Thyroid gland (tissue), 4 donors: Measurements from ENCODE around the gene RUNX2. TPM values are rescaled to one million over a fixed set of nuclear protein-coding genes. Genes with fewer than 3 reads are reported as not detected.

Source experiments
- DNase-seq, 2 donors: peaks; one replicate each; pipeline ENCODE4 v3.0.0-alpha.2; 2019
- H3K27ac ChIP-seq, 3 donors: fragments of 200-600 bp; sonication (generic); 1 replicate in 2 of 3; 2 replicates in 1 of 3; pipeline ENCODE4 v1.5.1; 2016 to 2019; ENCODE audit warnings: mild to moderate bottlenecking in 1 of 3, moderate library complexity in 1 of 3
- H3K27me3 ChIP-seq: fragments of 200-600 bp; sonication (generic); one replicate; pipeline ENCODE4 v1.5.1; 2019
- H3K36me3 ChIP-seq, 2 donors: fragments of 200-600 bp; sonication (generic); one replicate each; pipeline ENCODE4 v1.5.1; 2016 to 2019
- H3K4me1 ChIP-seq, 2 donors: fragments of 200-600 bp; sonication (generic); one replicate each; pipeline ENCODE4 v1.5.1; 2017 to 2019
- H3K4me3 ChIP-seq, 3 donors: fragments of 200-600 bp; sonication (generic); replicated peaks in 1 of 3; 1 replicate in 2 of 3; 2 replicates in 1 of 3; pipeline ENCODE4 v1.5.1; 2016; ENCODE audit warnings: mild to moderate bottlenecking in 1 of 3
- H3K9me3 ChIP-seq: fragments of 200-600 bp; sonication (generic); one replicate; pipeline ENCODE4 v1.5.1; 2017
- POLR2A ChIP-seq, 2 donors: fragments of 450-650 bp; IDR thresholded peaks; one replicate each; pipeline ENCODE4 v1.6.1; 2017; ENCODE audit warnings: antibody characterized with exemption in 2 of 2, mild to moderate bottlenecking in 2 of 2, moderate library complexity in 1 of 2
- whole genome bisulfite sequencing, 2 donors: methylation state at CpG; one replicate each; pipeline ENCODE4 v1.1.5; 2017; 5-methylcytosine and 5-hydroxymethylcytosine counted together
- intact Hi-C: fragments of 100-400 bp; cut with DNase I; formaldehyde crosslinking; loops from one replicate; pipeline ENCODE4 v1.15.1; 2023
- total RNA-seq, 4 donors: library from RNA; depleted of rRNA; stranded (reverse); fragments of >200 nt; gene quantifications; one replicate each; pipeline ENCODE4 v1.2.3, GENCODE V29; 2016
- TF ChIP-seq, protein P1 (sequence below), 6 experiments: fragments of 200-600 bp in 3 of 6; fragments of 450-650 bp in 3 of 6; sonication (generic) in 3 of 6; IDR thresholded peaks; one replicate each; pipeline ENCODE4 v1.5.1; 2016 to 2019; ENCODE audit warnings: antibody characterized with exemption in 6 of 6, mild to moderate bottlenecking in 2 of 6, inconsistent platforms in 1 of 6, moderate library complexity in 1 of 6

The RUNX2 gene
- total RNA-seq, 4 donors from 2014 or later = 1.6 to 4.2 (median 2.7) TPM

DNA sequence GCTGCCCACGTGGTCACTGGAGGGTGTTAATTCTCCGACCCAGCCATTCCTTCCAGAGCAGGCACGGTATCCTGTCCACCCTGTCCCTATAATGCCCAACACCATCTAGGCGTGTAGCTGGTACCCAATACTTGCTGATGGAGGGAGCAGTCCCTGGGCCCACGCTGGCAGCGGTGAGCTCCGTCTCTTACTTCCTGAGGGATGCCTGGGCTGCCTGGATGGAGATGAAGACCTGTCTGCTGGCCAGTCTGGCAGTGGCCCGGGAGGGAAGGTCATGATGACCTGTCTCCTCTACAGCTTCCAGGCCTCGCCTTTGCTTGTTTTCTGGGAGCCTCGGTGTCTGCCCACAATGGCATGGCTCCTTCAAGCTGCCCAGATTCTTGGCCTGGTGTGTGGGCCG, 347.5 kb downstream of the RUNX2 start:
- peaks cover 0 to 7% of the 10 kb centered on the region in 2 donors for H3K4me1 ChIP-seq
- TF ChIP-seq, protein P1, sequence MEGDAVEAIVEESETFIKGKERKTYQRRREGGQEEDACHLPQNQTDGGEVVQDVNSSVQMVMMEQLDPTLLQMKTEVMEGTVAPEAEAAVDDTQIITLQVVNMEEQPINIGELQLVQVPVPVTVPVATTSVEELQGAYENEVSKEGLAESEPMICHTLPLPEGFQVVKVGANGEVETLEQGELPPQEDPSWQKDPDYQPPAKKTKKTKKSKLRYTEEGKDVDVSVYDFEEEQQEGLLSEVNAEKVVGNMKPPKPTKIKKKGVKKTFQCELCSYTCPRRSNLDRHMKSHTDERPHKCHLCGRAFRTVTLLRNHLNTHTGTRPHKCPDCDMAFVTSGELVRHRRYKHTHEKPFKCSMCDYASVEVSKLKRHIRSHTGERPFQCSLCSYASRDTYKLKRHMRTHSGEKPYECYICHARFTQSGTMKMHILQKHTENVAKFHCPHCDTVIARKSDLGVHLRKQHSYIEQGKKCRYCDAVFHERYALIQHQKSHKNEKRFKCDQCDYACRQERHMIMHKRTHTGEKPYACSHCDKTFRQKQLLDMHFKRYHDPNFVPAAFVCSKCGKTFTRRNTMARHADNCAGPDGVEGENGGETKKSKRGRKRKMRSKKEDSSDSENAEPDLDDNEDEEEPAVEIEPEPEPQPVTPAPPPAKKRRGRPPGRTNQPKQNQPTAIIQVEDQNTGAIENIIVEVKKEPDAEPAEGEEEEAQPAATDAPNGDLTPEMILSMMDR (IDR thresholded peaks at IDR 0.05) = no peak
- no peak for TF ChIP-seq POLR2A (IDR thresholded peaks at IDR 0.05)
- no peak for DNase-seq

DNA sequence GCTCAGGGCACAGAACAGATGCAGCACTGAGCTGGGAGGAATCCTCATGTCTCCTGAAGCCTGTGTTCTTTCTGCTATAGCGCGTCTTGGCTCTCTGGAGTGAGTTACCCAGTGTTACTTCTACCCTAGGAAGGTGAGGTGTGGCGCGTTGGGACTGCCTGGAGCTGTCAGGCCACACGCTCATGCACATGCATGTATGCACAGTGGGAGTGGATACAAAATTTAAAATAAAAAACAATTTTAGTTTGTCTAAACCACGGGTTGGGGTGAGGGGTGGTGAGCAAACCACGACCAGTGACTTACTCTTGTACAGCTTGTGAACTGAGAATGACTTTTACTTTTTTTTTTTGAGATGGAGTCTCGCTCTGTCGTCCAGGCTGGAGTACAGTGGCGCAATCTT, 348.2 kb downstream of the RUNX2 start:
- intact Hi-C loops = no loop called here
- TF ChIP-seq, protein P1 (IDR thresholded peaks at IDR 0.05) = no peak
- TF ChIP-seq POLR2A (IDR thresholded peaks at IDR 0.05) = no peak
- no peak overlapping the region for H3K27ac ChIP-seq

More for the DNA sequence above, 347.5 kb downstream of the RUNX2 start:
- whole genome bisulfite sequencing, 2 donors = 93 to 98% methylated on average over 6 to 9 of the region's 11 CpGs
- no peak overlapping the region for H3K27ac ChIP-seq
- no peaks in the 10 kb centered on the region for H3K36me3 ChIP-seq
- peaks cover 4% of the 10 kb centered on the region for H3K27me3 ChIP-seq
- no peak overlapping the region for H3K4me3 ChIP-seq
- no peaks in the 10 kb centered on the region for H3K9me3 ChIP-seq
- intact Hi-C loops = no loop called here

DNA sequence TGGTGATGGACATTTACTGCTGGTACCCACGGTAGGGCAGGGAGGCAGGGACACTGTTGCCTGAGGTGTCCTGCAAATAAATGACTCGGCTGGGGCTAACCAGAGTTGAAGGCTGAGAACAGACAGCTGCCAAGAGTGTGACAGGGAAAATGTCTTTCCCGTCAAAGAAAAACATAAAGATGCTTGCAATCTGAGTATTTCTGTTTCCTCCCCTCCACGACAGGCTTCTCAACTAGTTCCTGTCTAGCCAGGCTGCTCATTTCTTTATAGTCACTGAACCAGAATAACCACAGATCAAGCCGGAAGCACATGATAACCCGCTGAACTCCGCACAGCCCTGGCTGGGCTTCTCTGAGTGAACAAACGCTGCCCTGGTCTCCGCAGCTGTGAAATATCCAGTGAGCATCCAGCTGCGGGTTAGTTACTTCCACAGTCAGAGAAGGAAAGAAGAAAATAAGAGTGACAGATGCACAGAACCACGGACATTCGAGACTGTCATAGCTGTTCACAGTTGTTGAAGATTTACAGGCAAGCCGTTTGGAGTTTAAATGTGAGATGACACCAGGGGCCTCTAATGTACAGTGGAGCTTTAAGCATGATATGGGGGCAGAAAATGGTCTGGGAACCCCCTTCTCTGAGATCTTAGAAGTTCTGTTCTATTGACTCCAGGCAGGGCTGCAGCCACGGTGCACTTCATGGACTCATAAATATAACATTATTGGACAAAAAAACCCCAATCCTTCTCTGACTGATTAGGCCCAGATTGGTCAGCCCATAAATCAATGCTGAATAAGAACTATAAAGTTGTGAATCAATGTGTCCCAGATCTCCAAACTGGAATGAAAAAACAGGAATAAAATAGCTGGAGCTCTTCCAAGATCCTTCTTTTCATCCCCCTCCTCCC, 349.5 kb downstream of the RUNX2 start:
- WGBS, 2 donors = 36 to 44% methylated on average over 14 of the region's 14 CpGs
- no peak for DNase-seq
- Histone ChIP-seq H3K27ac (no peak overlapping the region), H3K27me3 (peaks cover 4% of the 10 kb centered on the region), H3K4me3 (no peak overlapping the region), H3K36me3 (no peaks in the 10 kb centered on the region), H3K9me3 (no peaks in the 10 kb centered on the region), H3K4me1 (peaks cover 0 to 7% of the 10 kb centered on the region in 2 donors)
- intact Hi-C loops = no loop called here
- no peak for TF ChIP-seq POLR2A (IDR thresholded peaks at IDR 0.05)
- TF ChIP-seq, protein P1 (IDR thresholded peaks at IDR 0.05) = no peak

More for the DNA sequence above, 348.2 kb downstream of the RUNX2 start:
- peaks cover 4% of the 10 kb centered on the region for H3K27me3 ChIP-seq
- WGBS, 2 donors = 95 to 96% methylated on average over 10 of the region's 10 CpGs
- no peak for DNase-seq
- peaks cover 0 to 7% of the 10 kb centered on the region in 2 donors for H3K4me1 ChIP-seq
- H3K4me3 ChIP-seq = no peak overlapping the region
- no peaks in the 10 kb centered on the region for H3K36me3 ChIP-seq
- no peaks in the 10 kb centered on the region for H3K9me3 ChIP-seq

DNA sequence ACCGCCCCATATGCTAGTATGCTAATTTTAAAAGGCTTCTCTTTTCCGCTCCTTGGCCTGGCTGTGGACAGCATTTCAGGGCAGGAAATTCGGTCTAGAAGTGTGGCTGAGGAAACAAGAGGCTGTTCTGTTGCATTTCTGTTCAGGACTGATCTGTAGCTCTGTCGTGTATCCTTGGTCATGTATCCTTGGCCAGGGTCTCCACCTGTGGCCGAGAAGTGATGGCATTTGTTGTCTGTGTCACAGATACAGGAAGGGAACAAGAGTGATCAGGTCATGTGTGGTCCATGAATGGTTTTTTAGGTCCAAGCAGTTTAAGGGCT, 350.1 kb downstream of the RUNX2 start:
- TF ChIP-seq POLR2A (IDR thresholded peaks at IDR 0.05) = no peak
- TF ChIP-seq, protein P1 (IDR thresholded peaks at IDR 0.05) = no peak
- H3K9me3 ChIP-seq = no peaks in the 10 kb centered on the region
- peaks cover 4% of the 10 kb centered on the region for H3K27me3 ChIP-seq
- no peak overlapping the region for H3K4me3 ChIP-seq
- 73 to 74% methylated on average over 5 of the region's 5 CpGs for WGBS, 2 donors
- peaks cover 0 to 7% of the 10 kb centered on the region in 2 donors for H3K4me1 ChIP-seq
- intact Hi-C loops = no loop called here
- no peak for DNase-seq
- no peak overlapping the region for H3K27ac ChIP-seq
- H3K36me3 ChIP-seq = no peaks in the 10 kb centered on the region

DNA sequence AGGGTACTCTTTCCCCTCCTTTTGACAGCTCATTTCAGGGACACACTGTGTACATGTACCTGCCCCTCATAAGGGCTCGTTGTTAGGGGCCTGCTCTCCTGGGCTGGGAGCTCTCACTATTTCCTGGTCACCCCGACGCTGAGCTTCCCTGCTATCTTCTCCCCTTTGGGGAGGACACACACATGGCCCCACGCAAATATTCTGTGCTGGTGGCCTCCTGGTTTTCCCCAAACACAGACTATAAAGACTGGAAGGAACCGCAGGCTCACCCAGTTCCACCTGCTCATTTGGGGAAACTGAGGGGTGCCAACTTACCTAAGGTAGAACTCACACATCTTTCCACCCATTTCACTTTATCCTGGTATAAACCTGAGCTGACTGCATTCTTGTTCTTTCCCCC, 351.0 kb downstream of the RUNX2 start:
- no peak overlapping the region for H3K27ac ChIP-seq
- no peaks in the 10 kb centered on the region for H3K9me3 ChIP-seq
- no peak overlapping the region for H3K4me3 ChIP-seq
- no peak for TF ChIP-seq POLR2A (IDR thresholded peaks at IDR 0.05)
- TF ChIP-seq, protein P1 (IDR thresholded peaks at IDR 0.05) = no peak
- 92 to 94% methylated on average over 5 of the region's 5 CpGs for WGBS, 2 donors
- peaks cover 4% of the 10 kb centered on the region for H3K27me3 ChIP-seq
- intact Hi-C loops = no loop called here
- DNase-seq = no peak
- peaks cover 0 to 7% of the 10 kb centered on the region in 2 donors for H3K4me1 ChIP-seq
- H3K36me3 ChIP-seq = no peaks in the 10 kb centered on the region
